ENCODE data around the gene CCL1. TPM values are rescaled to one million over a fixed set of nuclear protein-coding genes. Genes with fewer than 3 reads are reported as not detected.

The CCL1 gene
- total and polyA plus RNA-seq, 9 of the 15 experiments (the other 6 are each of a cell fraction or from before 2014, with no cell fraction given), result 0.45 TPM; not detected in 8

- H3K36me3 ChIP-seq (ENCODE audit: control insufficient read depth, insufficient read depth, low read length), result no peaks in the 10 kb centered on the region
- intact Hi-C loops (cut with micrococcal nuclease), result no loop called here
- WGBS (ENCODE audit: insufficient coverage, low coverage, missing lambda C conversion rate), result 29% methylated on average over 3 of the region's 3 CpGs
- no TSS peak for BruUV-seq (replicated peaks)
- H4K20me1 ChIP-seq (replicated peaks; ENCODE audit: control insufficient read depth, insufficient read depth, low read length), result no peaks in the 10 kb centered on the region
- peaks cover 0 to 6% of the 10 kb centered on the region in 2 experiments; a peak in 2 of 5 replicates for H3K27me3 ChIP-seq (ENCODE audit: control insufficient read depth in 2 of 2, insufficient read depth in 2 of 2, low read length in 2 of 2)
- no peak for TF ChIP-seq ZNF561 (CRISPR knock-in tag; conservative IDR thresholded peaks at IDR 0.05)
- TF ChIP-seq ZNF12 (CRISPR knock-in tag; IDR thresholded peaks at IDR 0.05), result no peak
- TF ChIP-seq GATA2 (CRISPR knock-in tag; IDR thresholded peaks at IDR 0.05), result no peak
- TF ChIP-seq ZBTB12 (CRISPR knock-in tag; IDR thresholded peaks at IDR 0.05), result no peak
- H2AFZ ChIP-seq (ENCODE audit: low read depth, low read length), result no peak overlapping the region
- no peak overlapping the region for H3K4me3 ChIP-seq
- FAIRE-seq (no peak), DNase-seq (ENCODE audit: extremely low read depth in 1 of 4, low spot score in 3 of 4) (no peak), ATAC-seq (no peak)
- H3K9me1 ChIP-seq (ENCODE audit: control insufficient read depth, insufficient read depth, low read length), result no peaks in the 10 kb centered on the region
- no peak overlapping the region for H3K4me2 ChIP-seq (ENCODE audit: insufficient read depth, low read length)
- no peaks in the 10 kb centered on the region for H3K79me2 ChIP-seq (ENCODE audit: control insufficient read depth, insufficient read depth, low read length)
- no peaks in the 10 kb centered on the region; a peak in 1 of 5 replicates for H3K4me1 ChIP-seq (replicated peaks in 1 of 2; ENCODE audit: control insufficient read depth in 2 of 2, insufficient read depth in 2 of 2, low read length in 2 of 2)
- in situ Hi-C loops (cut with MboI), result no loop called here
- H3K9ac ChIP-seq (ENCODE audit: insufficient read depth in 1 of 2, low read depth in 2 of 2, low read length in 2 of 2), result no peak overlapping the region
- CTCF ChIA-PET (ENCODE audit: low intra/inter-chr PET ratio), result no interaction called here
- POLR2A ChIA-PET, result interaction anchor here (0.5 to 0.7 kb wide), 2 partner anchors 41 to 158 kb away, joined by 3 read pairs; no protein-coding TSS in a partner anchor
- no peak overlapping the region for H3K27ac ChIP-seq (ENCODE audit: extremely low read depth, low read depth, low read length)
- no peaks in the 10 kb centered on the region for H3K9me3 ChIP-seq (replicated peaks; ENCODE audit: control insufficient read depth, insufficient read depth, low read depth, low read length)
Observed at GRCh38 chr17:34371405-34372100, 8.5 kb upstream of the CCL1 start.

All from K562 (cell line).